Transverse colon (tissue), 4 donors: ENCODE measurements around the gene SYTL4. TPM values are rescaled to one million over a fixed set of nuclear protein-coding genes. Genes with fewer than 3 reads are reported as not detected.

ENCODE experiments used
- DNase-seq: peaks from one replicate; pipeline ENCODE4 v3.0.0-alpha.2; 2019
- H3K27ac ChIP-seq, 4 donors: fragments of 200-600 bp; sonication (generic); 2 replicates each; pipeline ENCODE4 v1.5.1; 2016 to 2018; ENCODE audit warnings: inconsistent platforms in 4 of 4
- H3K27me3 ChIP-seq: fragments of 200-600 bp; sonication (generic); 2 replicates; pipeline ENCODE4 v1.5.1; 2017; ENCODE audit warnings: inconsistent platforms
- H3K36me3 ChIP-seq, 4 donors: fragments of 200-600 bp; sonication (generic); 2 replicates each; pipeline ENCODE4 v1.5.1; 2017 to 2019; ENCODE audit warnings: inconsistent platforms in 4 of 4
- H3K4me1 ChIP-seq, 4 donors: fragments of 200-600 bp; sonication (generic); 2 replicates each; pipeline ENCODE4 v1.5.1; 2017 to 2020; ENCODE audit warnings: inconsistent platforms in 4 of 4
- H3K4me3 ChIP-seq, 4 donors: fragments of 200-600 bp; sonication (generic); 1 replicate in 1 of 4; 2 replicates in 3 of 4; pipeline versions ENCODE4 v1.5.1 to v1.6.1; 2017 to 2019; ENCODE audit warnings: inconsistent platforms in 4 of 4
- H3K9me3 ChIP-seq, 2 donors: fragments of 200-600 bp; sonication (generic); 2 replicates each; pipeline ENCODE4 v1.5.1; 2017 to 2019; ENCODE audit warnings: inconsistent platforms in 2 of 2
- CTCF ChIP-seq, 5 experiments: fragments of 200-600 bp in 3 of 5; fragments of 450-650 bp in 2 of 5; sonication (generic) in 3 of 5; IDR thresholded peaks; 1 replicate in 2 of 5; 2 replicates in 3 of 5; pipeline ENCODE4 v1.5.1; 2016 to 2017; ENCODE audit warnings: antibody characterized with exemption in 5 of 5, inconsistent platforms in 3 of 5, mild to moderate bottlenecking in 2 of 5, moderate library complexity in 1 of 5
- EP300 ChIP-seq: sonication (generic); formaldehyde crosslinking; IDR thresholded peaks from one replicate; pipeline ENCODE4 v1.6.1; 2017; ENCODE audit warnings: antibody characterized with exemption, low read depth
- POLR2A ChIP-seq: fragments of 450-650 bp; IDR thresholded peaks from one replicate; pipeline ENCODE4 v1.6.1; 2016; ENCODE audit warnings: antibody characterized with exemption, mild to moderate bottlenecking, moderate library complexity
- POLR2AphosphoS5 ChIP-seq, 3 donors: sonication (generic); formaldehyde crosslinking; IDR thresholded peaks; one replicate each; pipeline ENCODE4 v1.6.1; 2016; ENCODE audit warnings: antibody characterized with exemption in 3 of 3
- WGBS, 2 donors: methylation state at CpG; one replicate each; pipeline ENCODE4 v1.1.5; 2018; ENCODE audit warnings: low coverage in 1 of 2; 5-methylcytosine and 5-hydroxymethylcytosine counted together
- in situ Hi-C, 4 donors: fragments of 200-750 bp; cut with MboI; loops; one replicate each; pipeline versions ENCODE4 v1.15.0 to v1.15.1; 2017; ENCODE audit warnings: low sequenced_read_pairs in 3 of 4, low pct_ligation_motif_present in 1 of 4, low pct_unique_long_range_greater_than_20kb in 1 of 4
- intact Hi-C: fragments of 100-400 bp; cut with DNase I; formaldehyde crosslinking; loops from one replicate; pipeline ENCODE4 v1.15.1; 2023; ENCODE audit warnings: low total_unique reads
- total RNA-seq, 4 donors: library from RNA; depleted of rRNA; stranded (reverse); fragments of >200 nt; gene quantifications; one replicate each; pipeline ENCODE4 v1.1.0, GENCODE V29; 2016

Gene SYTL4
- total RNA-seq, 4 donors from 2014 or later = 39.0 to 49.7 (median 43.1) TPM

GRCh38 chrX:100645106-100645505 lies 86.8 kb downstream of the SYTL4 start:
- H3K9me3 ChIP-seq = no peaks in the 10 kb centered on the region
- DNase-seq = no peak
- in situ Hi-C loops = no loop called here
- 65 to 80% methylated on average over 1 to 4 of the region's 4 CpGs for WGBS, 2 donors
- no peaks in the 10 kb centered on the region for H3K27me3 ChIP-seq
- H3K4me3 ChIP-seq = no peak overlapping the region
- H3K36me3 ChIP-seq = no peaks in the 10 kb centered on the region
- intact Hi-C loops = no loop called here
- H3K27ac ChIP-seq = peak overlapping the region; percentile 46 to 65 (median 54)
- H3K4me1 ChIP-seq = peaks cover 0 to 32% (median 11%) of the 10 kb centered on the region in 4 donors
- no peak for TF ChIP-seq POLR2AphosphoS5 (IDR thresholded peaks at IDR 0.05)

- peak; percentile 50 for DNase-seq
- H3K9me3 ChIP-seq = no peaks in the 10 kb centered on the region
- H3K4me1 ChIP-seq = peaks cover 0 to 25% (median 7%) of the 10 kb centered on the region in 4 donors
- WGBS, 2 donors = 0 to 46% methylated on average over 2 to 11 of the region's 11 CpGs
- in situ Hi-C loops (no loop called here), intact Hi-C loops (no loop called here)
- TF ChIP-seq POLR2AphosphoS5 (IDR thresholded peaks at IDR 0.05) (peak; percentile 59 to 78 (median 67)), EP300 (no peak), CTCF (IDR thresholded peaks at IDR 0.05) (no peak), POLR2A (peak; percentile 51)
- no peaks in the 10 kb centered on the region for H3K36me3 ChIP-seq
- H3K4me3 ChIP-seq = peak within 1 kb of the TSS in 3 of 4 donors; percentile 1 to 16 (median 7)
- H3K27ac ChIP-seq = peak within 1 kb of the TSS; percentile 46 to 65 (median 60)
- no peaks in the 10 kb centered on the region for H3K27me3 ChIP-seq
These were observed 87.7 kb downstream of the SYTL4 start, which contains the start of gene SRPX2 for GRCh38 chrX:100643956-100644860. Gene SRPX2 (plus strand): TSS chrX:100644199. CDS start chrX:100646323, 2,124 bp downstream.

- Histone ChIP-seq H3K36me3 (no peaks in the 10 kb centered on the region), H3K9me3 (no peaks in the 10 kb centered on the region), H3K4me3 (no peak overlapping the region), H3K27ac (peak overlapping the region; percentile 43 to 60 (median 52)), H3K4me1 (peaks cover 0 to 15% (median 2%) of the 10 kb centered on the region in 4 donors), H3K27me3 (no peaks in the 10 kb centered on the region)
- in situ Hi-C loops (no loop called here), intact Hi-C loops (no loop called here)
- 88 to 90% methylated on average over 2 to 11 of the region's 11 CpGs for WGBS, 2 donors
- TF ChIP-seq POLR2AphosphoS5 (IDR thresholded peaks at IDR 0.05) (no peak), CTCF (IDR thresholded peaks at IDR 0.05) (no peak), EP300 (no peak), POLR2A (no peak)
- DNase-seq = no peak
These were observed 88.7 kb downstream of the SYTL4 start for GRCh38 chrX:100643212-100643611.

- intact Hi-C loops = no loop called here
- DNase-seq = no peak
- in situ Hi-C loops = no loop called here
These were observed 89.6 kb downstream of the SYTL4 start for GRCh38 chrX:100642290-100642689.

More at GRCh38 chrX:100642290-100642689, 89.6 kb downstream of the SYTL4 start:
- no peak for TF ChIP-seq POLR2A
- no peak for TF ChIP-seq POLR2AphosphoS5 (IDR thresholded peaks at IDR 0.05)
- no peak for TF ChIP-seq EP300
- Histone ChIP-seq H3K4me1 (peaks cover 0 to 6% (median 0%) of the 10 kb centered on the region in 4 donors), H3K36me3 (no peaks in the 10 kb centered on the region), H3K27me3 (no peaks in the 10 kb centered on the region), H3K9me3 (no peaks in the 10 kb centered on the region), H3K27ac (no peak overlapping the region), H3K4me3 (no peak overlapping the region)
- WGBS, 2 donors = 43 to 57% methylated on average over 1 to 3 of the region's 3 CpGs
